GM12878 (cell line): ENCODE measurements around the gene ADRA2C. TPM values are rescaled to one million over a fixed set of nuclear protein-coding genes. Genes with fewer than 3 reads are reported as not detected.

Source experiments
- ATAC-seq: fragments of 200-7000 bp; cut with Tn5 transposase; 3 replicates; pipeline ENCODE4 v1.9.1; 2020; ENCODE audit warnings: mild to moderate bottlenecking, moderate library complexity
- BruUV-seq: library from RNA; stranded (reverse); fragments of 400-500 nt; replicated peaks from 2 replicates; lab custom pipeline; 2021; lab: Mats Ljungman, UMichigan
- CTCF ChIA-PET: fragments of 300-600 bp; sonication (Branson Sonifier 250); formaldehyde crosslinking; extraction: SDS; loops from one replicate; lab custom pipeline; 2021; ENCODE audit warnings: inconsistent platforms; lab: Yijun Ruan, JAX
- POLR2A ChIA-PET: fragments of 350-600 bp; formaldehyde crosslinking; extraction: SDS; loops from one replicate; lab custom pipeline; 2021; ENCODE audit warnings: inconsistent platforms; lab: Charles Lee
- RAD21 ChIA-PET: fragments of 300-600 bp; sonication (Branson Sonifier 250); formaldehyde crosslinking; loops from one replicate; lab custom pipeline; 2023; ENCODE audit warnings: antibody characterized with exemption; ENCODE audit not compliant: unreplicated experiment; lab: Charles Lee
- SMC1A ChIA-PET: fragments of 300-600 bp; sonication (Branson Sonifier 250); formaldehyde crosslinking; loops from one replicate; lab custom pipeline; 2023; ENCODE audit not compliant: unreplicated experiment, uncharacterized antibody; lab: Charles Lee
- DNase-seq: peaks from one replicate; pipeline ENCODE4 v3.0.0-alpha.2; 2011; ENCODE audit warnings: low read depth, low spot score
- FAIRE-seq: peaks from 3 replicates; lab custom pipeline; 2011; peaks lifted over from hg19 to GRCh38; lab: Jason Lieb, UNC
- H2AFZ ChIP-seq: 2 replicates; pipeline ENCODE4 v1.6.0; 2011; ENCODE audit warnings: low read depth, low read length, control low read depth; ENCODE audit not compliant: control insufficient read depth
- H3K27ac ChIP-seq: 2 replicates; pipeline ENCODE4 v1.5.1; 2011; ENCODE audit warnings: control low read depth; ENCODE audit not compliant: control insufficient read depth, insufficient read depth
- H3K27me3 ChIP-seq, 2 experiments: replicated peaks in 1 of 2; 2 replicates each; pipeline versions ENCODE4 v1.6.0 to v1.6.1; 2011; ENCODE audit warnings: low read length in 1 of 2; ENCODE audit not compliant: control insufficient read depth in 2 of 2, insufficient read depth in 2 of 2
- H3K36me3 ChIP-seq, 2 experiments: 2 replicates each; pipeline ENCODE4 v1.5.1; 2011; ENCODE audit warnings: low read length in 1 of 2; ENCODE audit not compliant: control insufficient read depth in 2 of 2, insufficient read depth in 2 of 2
- H3K4me1 ChIP-seq: 2 replicates; pipeline ENCODE4 v1.6.1; 2011; ENCODE audit warnings: mild to moderate bottlenecking, low read length, moderate library complexity, mixed read lengths; ENCODE audit not compliant: control insufficient read depth, insufficient read depth
- H3K4me2 ChIP-seq: 2 replicates; pipeline ENCODE4 v1.6.0; 2011; ENCODE audit warnings: control low read depth; ENCODE audit not compliant: control insufficient read depth, insufficient read depth
- H3K4me3 ChIP-seq: fragments of 200-600 bp; sonication (generic); 2 replicates; pipeline ENCODE4 v1.5.1; 2016
- H3K79me2 ChIP-seq: 2 replicates; pipeline ENCODE4 v1.6.0; 2011; ENCODE audit warnings: low read length; ENCODE audit not compliant: control insufficient read depth, insufficient read depth
- H3K9ac ChIP-seq: 2 replicates; pipeline ENCODE4 v1.8.0; 2011; ENCODE audit warnings: low read length, control low read depth, mixed read lengths; ENCODE audit not compliant: control insufficient read depth, insufficient read depth
- H3K9me3 ChIP-seq: replicated peaks from 3 replicates; pipeline ENCODE4 v1.5.1; 2011; ENCODE audit warnings: mild to moderate bottlenecking, low read length; ENCODE audit not compliant: control insufficient read depth, insufficient read depth
- H4K20me1 ChIP-seq: 2 replicates; pipeline ENCODE4 v1.6.0; 2011; ENCODE audit not compliant: control insufficient read depth, insufficient read depth
- HDAC2 ChIP-seq: fragments of 200-600 bp; sonication (generic); IDR thresholded peaks from 2 replicates; pipeline ENCODE4 v1.6.1; 2017
- HDGF ChIP-seq: fragments of 450-650 bp; IDR thresholded peaks from 2 replicates; pipeline ENCODE4 v1.6.1; 2016; ENCODE audit warnings: antibody characterized with exemption
- IRF5 ChIP-seq: fragments of 450-650 bp; IDR thresholded peaks from 2 replicates; pipeline ENCODE4 v1.6.1; 2017; ENCODE audit warnings: borderline replicate concordance
- KLF5 ChIP-seq: fragments of 450-650 bp; IDR thresholded peaks from 2 replicates; pipeline ENCODE4 v1.6.1; 2014; ENCODE audit warnings: mild to moderate bottlenecking; ENCODE audit not compliant: partially characterized antibody
- POU2F2 ChIP-seq: IDR thresholded peaks from 3 replicates; pipeline ENCODE4 v1.6.1; 2011; ENCODE audit warnings: low read depth, mild to moderate bottlenecking, low read length, borderline replicate concordance
- RFX5 ChIP-seq: IDR thresholded peaks from 2 replicates; pipeline ENCODE4 v1.6.1; 2011; ENCODE audit warnings: low read depth, low read length, improper control_type of control experiment
- SMAD5 ChIP-seq: IDR thresholded peaks from 2 replicates; pipeline ENCODE4 v1.6.1; 2016; ENCODE audit warnings: antibody characterized with exemption, low read depth
- SREBF1 ChIP-seq: IDR thresholded peaks from 2 replicates; pipeline ENCODE4 v1.6.1; 2012; ENCODE audit warnings: mild to moderate bottlenecking, low read length
- TARDBP ChIP-seq: IDR thresholded peaks from 2 replicates; pipeline ENCODE4 v1.6.1; 2016; ENCODE audit warnings: borderline replicate concordance
- TCF12 ChIP-seq: IDR thresholded peaks from 2 replicates; pipeline ENCODE4 v1.6.1; 2011; ENCODE audit warnings: low read depth, mild to moderate bottlenecking, low read length
- TCF7 ChIP-seq: IDR thresholded peaks from 2 replicates; pipeline ENCODE4 v1.6.1; 2014; ENCODE audit warnings: antibody characterized with exemption, borderline replicate concordance
- YBX1 ChIP-seq: fragments of 450-650 bp; IDR thresholded peaks from 2 replicates; pipeline ENCODE4 v1.6.1; 2016; ENCODE audit warnings: antibody characterized with exemption
- ZNF274 ChIP-seq: IDR thresholded peaks from one replicate; pipeline ENCODE4 v1.8.0; 2011; ENCODE audit not compliant: insufficient read length, insufficient read depth
- ZNF622 ChIP-seq: fragments of 450-650 bp; IDR thresholded peaks from 2 replicates; pipeline ENCODE4 v1.6.1; 2017; ENCODE audit warnings: mild to moderate bottlenecking, inconsistent platforms
- WGBS: methylation state at CpG from one replicate; pipeline ENCODE4 v1.1.6; 2016; ENCODE audit warnings: low lambda C conversion rate; ENCODE audit not compliant: insufficient replicate concordance, insufficient coverage; ENCODE audit errors: missing lambda C conversion rate; 5-methylcytosine and 5-hydroxymethylcytosine counted together
- in situ Hi-C: fragments of 300-500 bp; cut with MboI; formaldehyde crosslinking; loops from 9 replicates; pipeline ENCODE4 v1.14.3; 2018; ENCODE audit warnings: mixed read lengths
- intact Hi-C: fragments of 100-400 bp; cut with micrococcal nuclease; formaldehyde crosslinking; loops from one replicate; pipeline ENCODE4 v1.14.2; 2022; ENCODE audit not compliant: unreplicated experiment
- polyA plus RNA-seq, 11 experiments: library from polyadenylated mRNA; depleted of rRNA in 4 of 11; unstranded in 6 of 11; stranded (reverse) in 5 of 11; fragments of >200 nt; fragmentation: Nextera tagmentation in 4 of 11; fragmentation: Illumina TruSeq in 1 of 11; extraction: Ambion mirVana in 4 of 11; extraction: Trizol in 1 of 11; gene quantifications; 1 replicate in 1 of 11; 2 replicates in 10 of 11; pipeline versions ENCODE4 v1.2.1 to v1.2.3, GENCODE V29; 2011 to 2016; ENCODE audit warnings: inconsistent platforms in 2 of 11, missing spikeins in 2 of 11, low read depth in 1 of 11
- total RNA-seq, 4 experiments: library from RNA; depleted of rRNA in 3 of 4; stranded (reverse); fragments of >200 nt in 3 of 4; fragmentation: Illumina TruSeq in 1 of 4; extraction: Trizol in 1 of 4; gene quantifications; 2 replicates each; pipeline versions ENCODE4 v1.2.1 to v1.2.3, GENCODE V29; 2013 to 2021
- TF ChIP-seq, protein P1 (sequence below): IDR thresholded peaks from 2 replicates; pipeline ENCODE4 v1.6.1; 2011; ENCODE audit warnings: borderline replicate concordance, low read depth, mild to moderate bottlenecking, moderate library complexity, mixed read lengths, low read length; ENCODE audit not compliant: insufficient read depth; ENCODE audit errors: extremely low read length

Gene ADRA2C
- total and polyA plus RNA-seq, 10 of the 15 experiments (the other 5 are each of a cell fraction or from before 2014, with no cell fraction given): 0.15 TPM; not detected in 9

GRCh38 chr4:3753726-3754412, 12.3 kb upstream of the ADRA2C start:
- Histone ChIP-seq H3K79me2 (no peaks in the 10 kb centered on the region), H3K27ac (no peak overlapping the region), H2AFZ (no peak overlapping the region), H3K9ac (no peak overlapping the region), H3K9me3 (no peaks in the 10 kb centered on the region), H3K36me3 (no peaks in the 10 kb centered on the region), H3K4me3 (no peak overlapping the region), H3K4me1 (no peaks in the 10 kb centered on the region), H3K4me2 (no peak overlapping the region), H4K20me1 (no peaks in the 10 kb centered on the region), H3K27me3 (peaks cover 0 to 3% of the 10 kb centered on the region in 2 experiments; a peak in 2 of 4 replicates)
- in situ Hi-C loops (no loop called here), intact Hi-C loops (no loop called here)
- CTCF ChIA-PET: no interaction called here
- ATAC-seq: no peak
- DNase-seq: no peak
- BruUV-seq: no TSS peak
- RAD21 ChIA-PET: no interaction called here
- 20% methylated on average over 16 of the region's 19 CpGs for WGBS
- no peak for FAIRE-seq
- POLR2A ChIA-PET: no interaction called here
- SMC1A ChIA-PET: no interaction called here
- TF ChIP-seq YBX1 (no peak), TCF7 (no peak), ZNF274 (no peak), SREBF1 (no peak), RFX5 (no peak), TCF12 (no peak), IRF5 (no peak), ZNF622 (no peak), KLF5 (no peak), HDGF (no peak), HDAC2 (no peak), SMAD5 (no peak), TARDBP (no peak), POU2F2 (no peak)
- TF ChIP-seq, protein P1, sequence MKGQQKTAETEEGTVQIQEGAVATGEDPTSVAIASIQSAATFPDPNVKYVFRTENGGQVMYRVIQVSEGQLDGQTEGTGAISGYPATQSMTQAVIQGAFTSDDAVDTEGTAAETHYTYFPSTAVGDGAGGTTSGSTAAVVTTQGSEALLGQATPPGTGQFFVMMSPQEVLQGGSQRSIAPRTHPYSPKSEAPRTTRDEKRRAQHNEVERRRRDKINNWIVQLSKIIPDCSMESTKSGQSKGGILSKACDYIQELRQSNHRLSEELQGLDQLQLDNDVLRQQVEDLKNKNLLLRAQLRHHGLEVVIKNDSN: no peak
- TF ChIP-seq, all 136 proteins: peak for 0
